HL-60 (cell line): ENCODE measurements around the gene ZNF277.

Experiments
- GABPA ChIP-seq: IDR thresholded peaks from 2 replicates; pipeline ENCODE4 v1.6.1; 2012; ENCODE audit warnings: low read depth
- POLR2AphosphoS5 ChIP-seq: IDR thresholded peaks from 2 replicates; pipeline ENCODE4 v1.6.1; 2012; ENCODE audit warnings: low read depth
- SPI1 ChIP-seq: IDR thresholded peaks from 2 replicates; pipeline ENCODE4 v1.6.1; 2012; ENCODE audit warnings: low read depth, mild to moderate bottlenecking, borderline replicate concordance
- TF ChIP-seq, protein P1 (sequence below): IDR thresholded peaks from one replicate; pipeline ENCODE4 v1.5.1; 2011; ENCODE audit warnings: low read length, control low read depth, inconsistent platforms; ENCODE audit not compliant: insufficient read depth

DNA sequence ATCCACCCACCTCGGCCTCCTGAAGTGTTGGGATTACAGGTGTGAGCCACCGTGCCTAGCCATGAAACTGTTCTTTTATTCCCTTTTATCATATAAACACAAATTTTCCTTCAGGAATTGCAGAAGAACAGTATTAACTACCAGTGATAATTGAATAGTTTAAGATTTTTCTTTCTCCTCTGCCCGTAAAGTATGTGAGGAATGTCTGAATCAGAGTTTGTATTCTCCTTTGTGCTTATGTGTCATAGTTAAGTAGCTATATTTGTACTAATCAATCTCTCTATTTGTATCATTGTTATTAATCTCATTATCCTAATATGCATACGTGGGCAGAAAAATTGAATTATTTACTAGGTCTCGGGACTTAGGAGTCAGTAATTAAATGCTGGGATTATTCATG is 83.6 kb downstream of the ZNF277 start:
- TF ChIP-seq, protein P1, sequence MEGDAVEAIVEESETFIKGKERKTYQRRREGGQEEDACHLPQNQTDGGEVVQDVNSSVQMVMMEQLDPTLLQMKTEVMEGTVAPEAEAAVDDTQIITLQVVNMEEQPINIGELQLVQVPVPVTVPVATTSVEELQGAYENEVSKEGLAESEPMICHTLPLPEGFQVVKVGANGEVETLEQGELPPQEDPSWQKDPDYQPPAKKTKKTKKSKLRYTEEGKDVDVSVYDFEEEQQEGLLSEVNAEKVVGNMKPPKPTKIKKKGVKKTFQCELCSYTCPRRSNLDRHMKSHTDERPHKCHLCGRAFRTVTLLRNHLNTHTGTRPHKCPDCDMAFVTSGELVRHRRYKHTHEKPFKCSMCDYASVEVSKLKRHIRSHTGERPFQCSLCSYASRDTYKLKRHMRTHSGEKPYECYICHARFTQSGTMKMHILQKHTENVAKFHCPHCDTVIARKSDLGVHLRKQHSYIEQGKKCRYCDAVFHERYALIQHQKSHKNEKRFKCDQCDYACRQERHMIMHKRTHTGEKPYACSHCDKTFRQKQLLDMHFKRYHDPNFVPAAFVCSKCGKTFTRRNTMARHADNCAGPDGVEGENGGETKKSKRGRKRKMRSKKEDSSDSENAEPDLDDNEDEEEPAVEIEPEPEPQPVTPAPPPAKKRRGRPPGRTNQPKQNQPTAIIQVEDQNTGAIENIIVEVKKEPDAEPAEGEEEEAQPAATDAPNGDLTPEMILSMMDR: no peak
- TF ChIP-seq GABPA: no peak
- TF ChIP-seq POLR2AphosphoS5: no peak
- no peak for TF ChIP-seq SPI1
